Neural cell (in vitro differentiated cells): ENCODE results near the gene TOGARAM2. TPM values are rescaled to one million over a fixed set of nuclear protein-coding genes. Genes with fewer than 3 reads are reported as not detected.

Source experiments
- H2AFZ ChIP-seq: fragments of 200-600, 300-800 bp; sonication (generic), shearing (Covaris generic); 2 replicates; pipeline ENCODE4 v1.6.0; 2014; ENCODE audit warnings: low read depth, mild to moderate bottlenecking, antibody characterized with exemption, low read length, moderate library complexity
- H3F3A ChIP-seq: fragments of 200-600 bp; shearing (Covaris generic); 2 replicates; pipeline ENCODE4 v1.6.1; 2016; ENCODE audit warnings: mild to moderate bottlenecking, moderate library complexity, mixed read lengths, antibody characterized with exemption, low read length; ENCODE audit not compliant: insufficient read depth, poor library complexity, severe bottlenecking
- H3K27ac ChIP-seq: fragments of 200-600, 300-800 bp; sonication (generic), shearing (Covaris generic); 2 replicates; pipeline ENCODE4 v1.5.1; 2014; ENCODE audit warnings: mild to moderate bottlenecking, low read length, moderate library complexity
- H3K27me3 ChIP-seq: fragments of 300-800, 200-600 bp; sonication (generic), shearing (Covaris generic); 2 replicates; pipeline ENCODE4 v1.6.0; 2014; ENCODE audit warnings: mild to moderate bottlenecking, low read depth, low read length, moderate library complexity; ENCODE audit not compliant: insufficient read depth
- H3K36me3 ChIP-seq: fragments of 300-800, 200-600 bp; sonication (generic), shearing (Covaris generic); 2 replicates; pipeline ENCODE4 v1.5.1; 2014; ENCODE audit warnings: mild to moderate bottlenecking, antibody characterized with exemption, low read length, moderate library complexity; ENCODE audit not compliant: insufficient read depth
- H3K4me2 ChIP-seq: fragments of 300-800, 200-600 bp; sonication (generic), shearing (Covaris generic); 2 replicates; pipeline ENCODE4 v1.6.0; 2014; ENCODE audit warnings: mild to moderate bottlenecking, low read length
- H3K4me3 ChIP-seq: fragments of 300-800, 200-600 bp; sonication (generic), shearing (Covaris generic); 2 replicates; pipeline ENCODE4 v1.5.1; 2014; ENCODE audit warnings: mild to moderate bottlenecking, low read length, moderate library complexity
- H3K79me2 ChIP-seq: fragments of 200-600 bp; shearing (Covaris generic); replicated peaks from 2 replicates; pipeline ENCODE4 v1.6.0; 2014; ENCODE audit warnings: mild to moderate bottlenecking, low read length, moderate library complexity; ENCODE audit not compliant: insufficient read depth
- H3K9ac ChIP-seq: fragments of 300-800, 200-600 bp; sonication (generic), shearing (Covaris generic); 2 replicates; pipeline ENCODE4 v1.6.1; 2016; ENCODE audit warnings: mild to moderate bottlenecking, low read length, mixed read lengths
- H3K9me2 ChIP-seq: fragments of 200-600 bp; shearing (Covaris generic); 2 replicates; pipeline ENCODE4 v1.6.1; 2016; ENCODE audit warnings: mild to moderate bottlenecking, low read length, mixed read lengths; ENCODE audit not compliant: insufficient read depth
- H3K9me3 ChIP-seq: fragments of 200-600, 300-800 bp; sonication (generic), shearing (Covaris generic); 2 replicates; pipeline ENCODE4 v1.6.1; 2016; ENCODE audit warnings: mild to moderate bottlenecking, mixed run types, low read length, moderate library complexity, mixed read lengths
- H4K20me1 ChIP-seq: fragments of 200-600 bp; shearing (Covaris generic); 2 replicates; pipeline ENCODE4 v1.6.1; 2016; ENCODE audit warnings: mild to moderate bottlenecking, mixed run types; ENCODE audit not compliant: insufficient read depth
- EP300 ChIP-seq: fragments of 450-650 bp; conservative IDR thresholded peaks from 2 replicates; pipeline ENCODE4 v1.6.1; 2014; ENCODE audit warnings: antibody characterized with exemption, mild to moderate bottlenecking, moderate library complexity; ENCODE audit not compliant: poor library complexity, severe bottlenecking
- EZH2 ChIP-seq: fragments of 200-600, 300-800 bp; shearing (Covaris generic), sonication (generic); IDR thresholded peaks from 2 replicates; pipeline ENCODE4 v1.6.1; 2014; ENCODE audit warnings: antibody characterized with exemption, low read length, borderline replicate concordance, mild to moderate bottlenecking; ENCODE audit not compliant: insufficient read depth, poor library complexity, severe bottlenecking
- MXI1 ChIP-seq: fragments of 450-650 bp; conservative IDR thresholded peaks from 2 replicates; pipeline ENCODE4 v1.6.1; 2014; ENCODE audit warnings: antibody characterized with exemption, mild to moderate bottlenecking; ENCODE audit not compliant: poor library complexity, severe bottlenecking
- POLR2AphosphoS5 ChIP-seq: IDR thresholded peaks from 2 replicates; pipeline ENCODE4 v1.6.1; 2012
- RAD21 ChIP-seq: fragments of 450-650 bp; conservative IDR thresholded peaks from 2 replicates; pipeline ENCODE4 v1.6.1; 2014; ENCODE audit warnings: antibody characterized with exemption, mild to moderate bottlenecking, moderate library complexity
- SMC3 ChIP-seq: fragments of 450-650 bp; conservative IDR thresholded peaks from 2 replicates; pipeline ENCODE4 v1.6.1; 2014; ENCODE audit warnings: antibody characterized with exemption, mild to moderate bottlenecking, moderate library complexity; ENCODE audit not compliant: poor library complexity
- TAF1 ChIP-seq: IDR thresholded peaks from 2 replicates; pipeline ENCODE4 v1.6.1; 2012; ENCODE audit warnings: low read depth
- polyA plus RNA-seq: library from polyadenylated mRNA; depleted of rRNA; stranded (reverse); fragments of >200 nt; gene quantifications from 2 replicates; pipeline ENCODE4 v1.2.3, GENCODE V29; 2014
- TF ChIP-seq, protein P1 (sequence below): IDR thresholded peaks from 2 replicates; pipeline ENCODE4 v1.6.1; 2012; ENCODE audit warnings: borderline replicate concordance
- TF ChIP-seq, protein P2 (sequence below): fragments of 450-650 bp; IDR thresholded peaks from 2 replicates; pipeline ENCODE4 v1.5.1; 2014; ENCODE audit warnings: antibody characterized with exemption, mild to moderate bottlenecking, moderate library complexity; ENCODE audit not compliant: poor library complexity, severe bottlenecking

The TOGARAM2 gene
- polyA plus RNA-seq, 1 donor from 2014 or later: 0.10 TPM

- Histone ChIP-seq H4K20me1 (no peaks in the 10 kb centered on the region), H3K9me3 (no peaks in the 10 kb centered on the region), H3K4me2 (no peak overlapping the region), H3K9ac (no peak overlapping the region), H3K36me3 (no peaks in the 10 kb centered on the region), H3K79me2 (no peaks in the 10 kb centered on the region), H2AFZ (no peak overlapping the region), H3F3A (no peaks in the 10 kb centered on the region), H3K27me3 (no peaks in the 10 kb centered on the region), H3K9me2 (no peaks in the 10 kb centered on the region), H3K27ac (no peak overlapping the region), H3K4me3 (no peak overlapping the region)
- TF ChIP-seq, protein P1, sequence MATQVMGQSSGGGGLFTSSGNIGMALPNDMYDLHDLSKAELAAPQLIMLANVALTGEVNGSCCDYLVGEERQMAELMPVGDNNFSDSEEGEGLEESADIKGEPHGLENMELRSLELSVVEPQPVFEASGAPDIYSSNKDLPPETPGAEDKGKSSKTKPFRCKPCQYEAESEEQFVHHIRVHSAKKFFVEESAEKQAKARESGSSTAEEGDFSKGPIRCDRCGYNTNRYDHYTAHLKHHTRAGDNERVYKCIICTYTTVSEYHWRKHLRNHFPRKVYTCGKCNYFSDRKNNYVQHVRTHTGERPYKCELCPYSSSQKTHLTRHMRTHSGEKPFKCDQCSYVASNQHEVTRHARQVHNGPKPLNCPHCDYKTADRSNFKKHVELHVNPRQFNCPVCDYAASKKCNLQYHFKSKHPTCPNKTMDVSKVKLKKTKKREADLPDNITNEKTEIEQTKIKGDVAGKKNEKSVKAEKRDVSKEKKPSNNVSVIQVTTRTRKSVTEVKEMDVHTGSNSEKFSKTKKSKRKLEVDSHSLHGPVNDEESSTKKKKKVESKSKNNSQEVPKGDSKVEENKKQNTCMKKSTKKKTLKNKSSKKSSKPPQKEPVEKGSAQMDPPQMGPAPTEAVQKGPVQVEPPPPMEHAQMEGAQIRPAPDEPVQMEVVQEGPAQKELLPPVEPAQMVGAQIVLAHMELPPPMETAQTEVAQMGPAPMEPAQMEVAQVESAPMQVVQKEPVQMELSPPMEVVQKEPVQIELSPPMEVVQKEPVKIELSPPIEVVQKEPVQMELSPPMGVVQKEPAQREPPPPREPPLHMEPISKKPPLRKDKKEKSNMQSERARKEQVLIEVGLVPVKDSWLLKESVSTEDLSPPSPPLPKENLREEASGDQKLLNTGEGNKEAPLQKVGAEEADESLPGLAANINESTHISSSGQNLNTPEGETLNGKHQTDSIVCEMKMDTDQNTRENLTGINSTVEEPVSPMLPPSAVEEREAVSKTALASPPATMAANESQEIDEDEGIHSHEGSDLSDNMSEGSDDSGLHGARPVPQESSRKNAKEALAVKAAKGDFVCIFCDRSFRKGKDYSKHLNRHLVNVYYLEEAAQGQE: no peak
- TF ChIP-seq SMC3 (no peak), MXI1 (no peak), RAD21 (no peak), EP300 (no peak), POLR2AphosphoS5 (no peak), TAF1 (no peak), EZH2 (no peak)
- TF ChIP-seq, protein P2, sequence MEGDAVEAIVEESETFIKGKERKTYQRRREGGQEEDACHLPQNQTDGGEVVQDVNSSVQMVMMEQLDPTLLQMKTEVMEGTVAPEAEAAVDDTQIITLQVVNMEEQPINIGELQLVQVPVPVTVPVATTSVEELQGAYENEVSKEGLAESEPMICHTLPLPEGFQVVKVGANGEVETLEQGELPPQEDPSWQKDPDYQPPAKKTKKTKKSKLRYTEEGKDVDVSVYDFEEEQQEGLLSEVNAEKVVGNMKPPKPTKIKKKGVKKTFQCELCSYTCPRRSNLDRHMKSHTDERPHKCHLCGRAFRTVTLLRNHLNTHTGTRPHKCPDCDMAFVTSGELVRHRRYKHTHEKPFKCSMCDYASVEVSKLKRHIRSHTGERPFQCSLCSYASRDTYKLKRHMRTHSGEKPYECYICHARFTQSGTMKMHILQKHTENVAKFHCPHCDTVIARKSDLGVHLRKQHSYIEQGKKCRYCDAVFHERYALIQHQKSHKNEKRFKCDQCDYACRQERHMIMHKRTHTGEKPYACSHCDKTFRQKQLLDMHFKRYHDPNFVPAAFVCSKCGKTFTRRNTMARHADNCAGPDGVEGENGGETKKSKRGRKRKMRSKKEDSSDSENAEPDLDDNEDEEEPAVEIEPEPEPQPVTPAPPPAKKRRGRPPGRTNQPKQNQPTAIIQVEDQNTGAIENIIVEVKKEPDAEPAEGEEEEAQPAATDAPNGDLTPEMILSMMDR: no peak
These were observed 24.2 kb downstream of the TOGARAM2 start for GRCh38 chr2:29005331-29005730.

DNA sequence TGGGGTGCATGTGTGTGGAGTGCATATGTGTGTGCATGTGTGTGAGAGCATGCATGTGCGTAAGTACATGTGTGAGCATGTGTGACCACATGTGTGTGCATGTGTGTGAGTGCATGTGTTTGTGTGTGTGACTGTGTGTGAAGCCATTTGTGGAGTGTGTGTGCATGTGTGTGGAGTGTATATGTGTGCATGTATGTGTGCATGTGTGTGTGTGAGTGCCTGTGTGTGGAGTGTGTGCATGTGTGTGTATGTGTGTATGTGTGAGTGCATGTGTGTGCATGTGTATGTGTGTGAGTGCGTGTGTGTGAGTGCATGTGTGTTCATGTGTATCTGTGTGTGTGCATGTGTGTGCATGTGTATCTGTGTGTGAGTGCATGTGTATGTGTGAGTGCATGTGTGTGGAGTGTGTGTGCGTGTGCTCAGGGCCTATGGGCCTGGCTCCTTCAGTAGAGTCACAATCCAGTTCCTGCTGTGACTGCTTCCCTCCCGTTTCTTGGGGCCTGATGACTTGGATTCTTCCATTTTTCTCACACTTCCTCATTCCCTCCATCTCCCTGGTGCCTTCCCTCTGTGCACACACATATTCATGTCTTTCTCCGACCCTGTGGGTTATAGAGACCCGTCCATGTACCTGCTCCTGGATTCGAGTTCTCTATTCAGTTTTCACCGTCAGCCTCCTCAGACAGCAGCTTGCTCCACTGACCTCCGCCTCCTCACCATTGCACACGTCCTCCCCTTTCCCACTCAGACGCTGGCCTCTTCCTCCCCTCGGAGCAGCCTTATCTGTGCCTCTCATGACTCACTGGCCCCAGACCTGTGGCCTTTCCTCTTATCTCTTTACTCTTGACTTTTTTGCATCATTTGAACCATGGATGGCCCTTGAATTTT, 25.2 kb downstream of the TOGARAM2 start:
- Histone ChIP-seq H4K20me1 (no peaks in the 10 kb centered on the region), H3K27ac (no peak overlapping the region), H3K9me3 (no peaks in the 10 kb centered on the region), H2AFZ (no peak overlapping the region), H3K4me3 (no peak overlapping the region), H3F3A (no peaks in the 10 kb centered on the region), H3K27me3 (no peaks in the 10 kb centered on the region), H3K79me2 (no peaks in the 10 kb centered on the region), H3K9ac (no peak overlapping the region), H3K9me2 (no peaks in the 10 kb centered on the region), H3K4me2 (no peak overlapping the region), H3K36me3 (no peaks in the 10 kb centered on the region)
- TF ChIP-seq EP300 (no peak), SMC3 (no peak), POLR2AphosphoS5 (no peak), EZH2 (no peak), TAF1 (no peak), RAD21 (no peak), MXI1 (no peak)
- TF ChIP-seq, protein P2: no peak
- TF ChIP-seq, protein P1: no peak
